Fibroblast of the aortic adventitia (primary cell): Measurements from ENCODE around the gene ARL5B. TPM values are rescaled to one million over a fixed set of nuclear protein-coding genes. Genes with fewer than 3 reads are reported as not detected.
A peak's percentile ranks its signal among the peaks of the same experiment; 100 is the strongest.

ENCODE experiments used
- DNase-seq: peaks from one replicate; pipeline ENCODE4 v3.0.0-alpha.2; 2010; ENCODE audit warnings: low read depth
- H3K4me3 ChIP-seq: 2 replicates; pipeline ENCODE4 v1.5.1; 2011; ENCODE audit warnings: low read depth, mild to moderate bottlenecking, control low read depth, low read length, moderate library complexity
- CTCF ChIP-seq: IDR thresholded peaks from 2 replicates; pipeline ENCODE4 v1.5.1; 2011; ENCODE audit warnings: mild to moderate bottlenecking, low read length, control low read depth, inconsistent platforms; ENCODE audit not compliant: insufficient read depth
- total RNA-seq: library from RNA; depleted of rRNA; stranded (reverse); fragments of >200 nt; gene quantifications from 2 replicates; pipeline ENCODE4 v1.2.3, GENCODE V29; 2012; ENCODE audit warnings: low replicate concordance

Gene ARL5B
- total RNA-seq, 1 donor, result 18.0 TPM

- peak overlapping the region; percentile 91 for H3K4me3 ChIP-seq
- TF ChIP-seq CTCF, result no peak
- DNase-seq, result no peak
Observed at GRCh38 chr10:18649364-18649959, 9.8 kb upstream of the ARL5B start.

GRCh38 chr10:18650404-18650997 lies 8.7 kb upstream of the ARL5B start:
- TF ChIP-seq CTCF, result no peak
- peak; percentile 9 for DNase-seq
- H3K4me3 ChIP-seq, result peak overlapping the region; percentile 91

GRCh38 chr10:18651324-18652007 lies 7.8 kb upstream of the ARL5B start, which contains the start of gene NSUN6:
NSUN6 (minus strand) TSS chr10:18651587; CDS start chr10:18651203, 384 bp downstream.
- H3K4me3 ChIP-seq, result peak within 1 kb of the TSS; percentile 91
- TF ChIP-seq CTCF, result no peak

GRCh38 chr10:18653112-18653511 lies 6.1 kb upstream of the ARL5B start:
- no peak for TF ChIP-seq CTCF
- DNase-seq, result no peak

More at GRCh38 chr10:18651324-18652007, 7.8 kb upstream of the ARL5B start, which contains the start of gene NSUN6:
- DNase-seq, result peak; percentile 88

GRCh38 chr10:18656724-18657123 lies 2.5 kb upstream of the ARL5B start:
- H3K4me3 ChIP-seq, result no peak overlapping the region
- no peak for DNase-seq
- TF ChIP-seq CTCF, result no peak

More at GRCh38 chr10:18653112-18653511, 6.1 kb upstream of the ARL5B start:
- H3K4me3 ChIP-seq, result no peak overlapping the region

- peak; percentile 79 for DNase-seq
- H3K4me3 ChIP-seq, result peak overlapping the region; percentile 79
- no peak for TF ChIP-seq CTCF
Observed at GRCh38 chr10:18658271-18659124, 733 bp upstream of the ARL5B start.
